Measurements from ENCODE around the gene SYAP1. TPM values are rescaled to one million over a fixed set of nuclear protein-coding genes. Genes with fewer than 3 reads are reported as not detected.
"Not testable (repeated sequence)": the region's sequence is repeated elsewhere in the genome, so short reads cannot be mapped to it uniquely, and the experiment has no call there.

The SYAP1 gene
- total and polyA plus RNA-seq, 2 experiments from 2014 or later, result 18.0 to 48.3 TPM

DNA sequence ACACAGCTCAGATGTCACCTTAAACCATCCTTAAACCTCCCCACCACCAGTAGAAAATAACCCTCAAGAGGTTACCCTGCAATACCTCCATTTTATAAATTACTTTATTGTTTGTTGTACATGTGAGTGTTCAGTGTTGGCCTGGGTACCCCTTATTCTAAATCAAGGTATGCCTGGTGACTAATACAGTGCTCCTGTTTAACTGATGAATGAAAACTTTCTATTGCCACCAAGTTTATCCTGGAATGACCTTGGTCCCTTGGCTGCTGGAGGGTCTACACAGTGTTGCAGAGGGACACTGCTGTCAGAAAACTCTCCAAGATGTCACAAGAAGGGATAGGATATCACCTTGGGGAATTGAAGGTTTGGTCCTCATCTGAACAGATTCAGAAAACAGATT is 59.6 kb downstream of the SYAP1 start (continued):
- TF ChIP-seq, protein P1, sequence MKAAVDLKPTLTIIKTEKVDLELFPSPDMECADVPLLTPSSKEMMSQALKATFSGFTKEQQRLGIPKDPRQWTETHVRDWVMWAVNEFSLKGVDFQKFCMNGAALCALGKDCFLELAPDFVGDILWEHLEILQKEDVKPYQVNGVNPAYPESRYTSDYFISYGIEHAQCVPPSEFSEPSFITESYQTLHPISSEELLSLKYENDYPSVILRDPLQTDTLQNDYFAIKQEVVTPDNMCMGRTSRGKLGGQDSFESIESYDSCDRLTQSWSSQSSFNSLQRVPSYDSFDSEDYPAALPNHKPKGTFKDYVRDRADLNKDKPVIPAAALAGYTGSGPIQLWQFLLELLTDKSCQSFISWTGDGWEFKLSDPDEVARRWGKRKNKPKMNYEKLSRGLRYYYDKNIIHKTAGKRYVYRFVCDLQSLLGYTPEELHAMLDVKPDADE (IDR thresholded peaks at IDR 0.05), result no peak
- TF ChIP-seq STAT1 (IDR thresholded peaks at IDR 0.05; ENCODE audit: unreplicated experiment), result no peak
- TF ChIP-seq POLR2AphosphoS5 (IDR thresholded peaks at IDR 0.05; ENCODE audit: low read depth), result no peak
- TF ChIP-seq JUNB (IDR thresholded peaks at IDR 0.05; ENCODE audit: unreplicated experiment), result no peak
- no peak for TF ChIP-seq CREB1 (CRISPR knock-in tag; IDR thresholded peaks at IDR 0.05; ENCODE audit: low read depth)
- TF ChIP-seq ZNF114 (CRISPR knock-in tag; IDR thresholded peaks at IDR 0.05), result no peak
- TF ChIP-seq, protein P2, sequence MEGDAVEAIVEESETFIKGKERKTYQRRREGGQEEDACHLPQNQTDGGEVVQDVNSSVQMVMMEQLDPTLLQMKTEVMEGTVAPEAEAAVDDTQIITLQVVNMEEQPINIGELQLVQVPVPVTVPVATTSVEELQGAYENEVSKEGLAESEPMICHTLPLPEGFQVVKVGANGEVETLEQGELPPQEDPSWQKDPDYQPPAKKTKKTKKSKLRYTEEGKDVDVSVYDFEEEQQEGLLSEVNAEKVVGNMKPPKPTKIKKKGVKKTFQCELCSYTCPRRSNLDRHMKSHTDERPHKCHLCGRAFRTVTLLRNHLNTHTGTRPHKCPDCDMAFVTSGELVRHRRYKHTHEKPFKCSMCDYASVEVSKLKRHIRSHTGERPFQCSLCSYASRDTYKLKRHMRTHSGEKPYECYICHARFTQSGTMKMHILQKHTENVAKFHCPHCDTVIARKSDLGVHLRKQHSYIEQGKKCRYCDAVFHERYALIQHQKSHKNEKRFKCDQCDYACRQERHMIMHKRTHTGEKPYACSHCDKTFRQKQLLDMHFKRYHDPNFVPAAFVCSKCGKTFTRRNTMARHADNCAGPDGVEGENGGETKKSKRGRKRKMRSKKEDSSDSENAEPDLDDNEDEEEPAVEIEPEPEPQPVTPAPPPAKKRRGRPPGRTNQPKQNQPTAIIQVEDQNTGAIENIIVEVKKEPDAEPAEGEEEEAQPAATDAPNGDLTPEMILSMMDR (conservative IDR thresholded peaks at IDR 0.05; ENCODE audit: low read depth in 2 of 2), result no peak
- TF ChIP-seq EZH2phosphoT487 (IDR thresholded peaks at IDR 0.05; ENCODE audit: unreplicated experiment), result no peak

DNA sequence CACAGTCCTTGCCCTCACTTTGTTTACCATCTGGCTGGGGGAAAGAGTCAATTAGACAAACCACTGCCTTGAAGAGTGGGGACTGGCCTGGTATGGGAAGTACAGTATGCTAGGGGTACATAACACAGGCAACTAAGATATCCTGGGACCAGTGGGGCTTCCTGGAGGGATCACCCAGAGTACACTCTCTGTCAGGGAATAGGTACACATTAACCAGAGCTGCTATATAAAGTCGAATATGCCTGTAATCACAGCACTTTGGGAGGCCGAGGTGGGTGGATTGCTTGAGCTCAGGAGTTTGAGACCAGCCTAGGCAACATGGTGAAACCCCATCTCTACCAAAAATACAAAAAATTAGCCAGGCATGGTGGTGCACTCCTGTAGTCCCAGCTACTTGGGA is 60.4 kb downstream of the SYAP1 start:
- H3K79me2 ChIP-seq (replicated peaks; ENCODE audit: insufficient read depth); H3K4me1 Mint-ChIP-seq; H3K27me3 Mint-ChIP-seq (ENCODE audit: insufficient read depth, low read depth, poor library complexity); H4K20me1 ChIP-seq (replicated peaks; ENCODE audit: insufficient read depth); H3K36me3 ChIP-seq (ENCODE audit: insufficient read depth); H3K27ac Mint-ChIP-seq; H3K4me1 ChIP-seq (ENCODE audit: insufficient read depth); H3K27ac ChIP-seq (ENCODE audit: low read depth); ATAC-seq; DNase-seq (ENCODE audit: low spot score); H3K4me3 Mint-ChIP-seq; H3K9me2 ChIP-seq (ENCODE audit: insufficient read depth); H3K4me3 ChIP-seq; H2AFZ ChIP-seq; H3K4me2 ChIP-seq; H3K27me3 ChIP-seq (ENCODE audit: insufficient read depth); H3F3A ChIP-seq (replicated peaks; ENCODE audit: low read depth); H3K9me3 Mint-ChIP-seq; H3K36me3 Mint-ChIP-seq (ENCODE audit: low read depth): not testable (repeated sequence)

DNA sequence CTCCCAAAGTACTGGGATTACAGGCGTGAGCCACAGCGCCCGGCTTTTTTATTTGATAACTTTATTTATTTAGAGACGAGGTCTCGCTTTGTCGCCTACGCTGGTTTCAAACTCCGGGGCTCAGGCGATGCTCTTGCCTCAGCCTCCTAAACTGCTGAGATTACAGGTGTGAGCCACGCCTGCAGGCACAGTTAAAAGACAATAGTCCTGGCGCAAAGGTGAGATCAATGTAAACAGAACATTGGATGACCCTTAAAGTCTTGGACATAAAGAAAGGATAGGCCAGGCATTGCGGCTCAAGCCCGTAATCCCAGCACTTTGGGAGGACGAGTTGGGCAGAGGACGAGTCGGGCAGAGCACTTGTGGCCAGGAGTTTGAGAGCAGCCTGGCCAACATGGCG is 64.0 kb downstream of the SYAP1 start:
- H2AFZ ChIP-seq, result no peak overlapping the region
- no peak overlapping the region for H3K4me2 ChIP-seq
- H3K27me3 ChIP-seq (ENCODE audit: insufficient read depth), result no peaks in the 10 kb centered on the region
- ATAC-seq (no peak), DNase-seq (ENCODE audit: low spot score) (no peak)
- no peaks in the 10 kb centered on the region for H3K9me2 ChIP-seq (ENCODE audit: insufficient read depth)
- no peaks in the 10 kb centered on the region for H3F3A ChIP-seq (replicated peaks; ENCODE audit: low read depth)
- peaks cover 7% of the 10 kb centered on the region; the same call in 2 of the 3 replicates for H3K4me1 Mint-ChIP-seq
- peaks cover 10% of the 10 kb centered on the region for H4K20me1 ChIP-seq (replicated peaks; ENCODE audit: insufficient read depth)
- H3K27ac Mint-ChIP-seq, result no peak overlapping the region
- H3K9me3 Mint-ChIP-seq, result no peaks in the 10 kb centered on the region
- no peak overlapping the region for H3K4me3 Mint-ChIP-seq
- H3K27me3 Mint-ChIP-seq (ENCODE audit: insufficient read depth, low read depth, poor library complexity), result peaks cover 5% of the 10 kb centered on the region
- peaks cover 9% of the 10 kb centered on the region for H3K36me3 Mint-ChIP-seq (ENCODE audit: low read depth)
- H3K4me3 ChIP-seq, result no peak overlapping the region
- peaks cover 17% of the 10 kb centered on the region for H3K79me2 ChIP-seq (replicated peaks; ENCODE audit: insufficient read depth)
- no peak overlapping the region for H3K27ac ChIP-seq (ENCODE audit: low read depth)
- H3K36me3 ChIP-seq (ENCODE audit: insufficient read depth), result no peaks in the 10 kb centered on the region
- TF ChIP-seq ZNF331 (CRISPR knock-in tag; IDR thresholded peaks at IDR 0.05; ENCODE audit: low read depth), result no peak
- TF ChIP-seq, protein P3, sequence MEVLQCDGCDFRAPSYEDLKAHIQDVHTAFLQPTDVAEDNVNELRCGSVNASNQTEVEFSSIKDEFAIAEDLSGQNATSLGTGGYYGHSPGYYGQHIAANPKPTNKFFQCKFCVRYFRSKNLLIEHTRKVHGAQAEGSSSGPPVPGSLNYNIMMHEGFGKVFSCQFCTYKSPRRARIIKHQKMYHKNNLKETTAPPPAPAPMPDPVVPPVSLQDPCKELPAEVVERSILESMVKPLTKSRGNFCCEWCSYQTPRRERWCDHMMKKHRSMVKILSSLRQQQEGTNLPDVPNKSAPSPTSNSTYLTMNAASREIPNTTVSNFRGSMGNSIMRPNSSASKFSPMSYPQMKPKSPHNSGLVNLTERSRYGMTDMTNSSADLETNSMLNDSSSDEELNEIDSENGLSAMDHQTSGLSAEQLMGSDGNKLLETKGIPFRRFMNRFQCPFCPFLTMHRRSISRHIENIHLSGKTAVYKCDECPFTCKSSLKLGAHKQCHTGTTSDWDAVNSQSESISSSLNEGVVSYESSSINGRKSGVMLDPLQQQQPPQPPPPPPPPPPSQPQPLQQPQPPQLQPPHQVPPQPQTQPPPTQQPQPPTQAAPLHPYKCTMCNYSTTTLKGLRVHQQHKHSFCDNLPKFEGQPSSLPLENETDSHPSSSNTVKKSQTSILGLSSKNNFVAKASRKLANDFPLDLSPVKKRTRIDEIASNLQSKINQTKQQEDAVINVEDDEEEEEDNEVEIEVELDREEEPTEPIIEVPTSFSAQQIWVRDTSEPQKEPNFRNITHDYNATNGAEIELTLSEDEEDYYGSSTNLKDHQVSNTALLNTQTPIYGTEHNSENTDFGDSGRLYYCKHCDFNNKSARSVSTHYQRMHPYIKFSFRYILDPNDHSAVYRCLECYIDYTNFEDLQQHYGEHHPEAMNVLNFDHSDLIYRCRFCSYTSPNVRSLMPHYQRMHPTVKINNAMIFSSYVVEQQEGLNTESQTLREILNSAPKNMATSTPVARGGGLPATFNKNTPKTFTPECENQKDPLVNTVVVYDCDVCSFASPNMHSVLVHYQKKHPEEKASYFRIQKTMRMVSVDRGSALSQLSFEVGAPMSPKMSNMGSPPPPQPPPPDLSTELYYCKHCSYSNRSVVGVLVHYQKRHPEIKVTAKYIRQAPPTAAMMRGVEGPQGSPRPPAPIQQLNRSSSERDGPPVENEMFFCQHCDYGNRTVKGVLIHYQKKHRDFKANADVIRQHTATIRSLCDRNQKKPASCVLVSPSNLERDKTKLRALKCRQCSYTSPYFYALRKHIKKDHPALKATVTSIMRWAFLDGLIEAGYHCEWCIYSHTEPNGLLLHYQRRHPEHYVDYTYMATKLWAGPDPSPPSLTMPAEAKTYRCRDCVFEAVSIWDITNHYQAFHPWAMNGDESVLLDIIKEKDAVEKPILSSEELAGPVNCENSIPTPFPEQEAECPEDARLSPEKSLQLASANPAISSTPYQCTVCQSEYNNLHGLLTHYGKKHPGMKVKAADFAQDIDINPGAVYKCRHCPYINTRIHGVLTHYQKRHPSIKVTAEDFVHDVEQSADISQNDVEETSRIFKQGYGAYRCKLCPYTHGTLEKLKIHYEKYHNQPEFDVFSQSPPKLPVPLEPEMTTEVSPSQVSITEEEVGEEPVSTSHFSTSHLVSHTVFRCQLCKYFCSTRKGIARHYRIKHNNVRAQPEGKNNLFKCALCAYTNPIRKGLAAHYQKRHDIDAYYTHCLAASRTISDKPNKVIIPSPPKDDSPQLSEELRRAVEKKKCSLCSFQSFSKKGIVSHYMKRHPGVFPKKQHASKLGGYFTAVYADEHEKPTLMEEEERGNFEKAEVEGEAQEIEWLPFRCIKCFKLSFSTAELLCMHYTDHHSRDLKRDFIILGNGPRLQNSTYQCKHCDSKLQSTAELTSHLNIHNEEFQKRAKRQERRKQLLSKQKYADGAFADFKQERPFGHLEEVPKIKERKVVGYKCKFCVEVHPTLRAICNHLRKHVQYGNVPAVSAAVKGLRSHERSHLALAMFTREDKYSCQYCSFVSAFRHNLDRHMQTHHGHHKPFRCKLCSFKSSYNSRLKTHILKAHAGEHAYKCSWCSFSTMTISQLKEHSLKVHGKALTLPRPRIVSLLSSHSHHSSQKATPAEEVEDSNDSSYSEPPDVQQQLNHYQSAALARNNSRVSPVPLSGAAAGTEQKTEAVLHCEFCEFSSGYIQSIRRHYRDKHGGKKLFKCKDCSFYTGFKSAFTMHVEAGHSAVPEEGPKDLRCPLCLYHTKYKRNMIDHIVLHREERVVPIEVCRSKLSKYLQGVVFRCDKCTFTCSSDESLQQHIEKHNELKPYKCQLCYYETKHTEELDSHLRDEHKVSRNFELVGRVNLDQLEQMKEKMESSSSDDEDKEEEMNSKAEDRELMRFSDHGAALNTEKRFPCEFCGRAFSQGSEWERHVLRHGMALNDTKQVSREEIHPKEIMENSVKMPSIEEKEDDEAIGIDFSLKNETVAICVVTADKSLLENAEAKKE (CRISPR knock-in tag; IDR thresholded peaks at IDR 0.05), result no peak
- TF ChIP-seq NANOG (IDR thresholded peaks at IDR 0.05; ENCODE audit: borderline replicate concordance), result no peak
- peaks cover 9% of the 10 kb centered on the region; the same call in 1 of the 2 replicates for H3K4me1 ChIP-seq (ENCODE audit: insufficient read depth)
